ENCODE data around the gene SCAP.

SCAP gene

DNA sequence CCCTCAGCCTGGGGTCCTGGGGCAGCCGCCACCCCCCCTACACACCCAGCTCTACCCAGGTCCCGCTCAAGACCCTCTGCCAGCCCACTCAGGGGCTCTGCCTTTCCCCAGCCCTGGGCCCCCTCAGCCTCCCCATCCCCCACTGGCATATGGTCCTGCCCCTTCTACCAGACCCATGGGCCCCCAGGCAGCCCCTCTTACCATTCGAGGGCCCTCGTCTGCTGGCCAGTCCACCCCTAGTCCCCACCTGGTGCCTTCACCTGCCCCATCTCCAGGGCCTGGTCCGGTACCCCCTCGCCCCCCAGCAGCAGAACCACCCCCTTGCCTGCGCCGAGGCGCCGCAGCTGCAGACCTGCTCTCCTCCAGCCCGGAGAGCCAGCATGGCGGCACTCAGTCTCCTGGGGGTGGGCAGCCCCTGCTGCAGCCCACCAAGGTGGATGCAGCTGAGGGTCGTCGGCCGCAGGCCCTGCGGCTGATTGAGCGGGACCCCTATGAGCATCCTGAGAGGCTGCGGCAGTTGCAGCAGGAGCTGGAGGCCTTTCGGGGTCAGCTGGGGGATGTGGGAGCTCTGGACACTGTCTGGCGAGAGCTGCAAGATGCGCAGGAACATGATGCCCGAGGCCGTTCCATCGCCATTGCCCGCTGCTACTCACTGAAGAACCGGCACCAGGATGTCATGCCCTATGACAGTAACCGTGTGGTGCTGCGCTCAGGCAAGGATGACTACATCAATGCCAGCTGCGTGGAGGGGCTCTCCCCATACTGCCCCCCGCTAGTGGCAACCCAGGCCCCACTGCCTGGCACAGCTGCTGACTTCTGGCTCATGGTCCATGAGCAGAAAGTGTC, 64.7 kb downstream of the SCAP start:
- Mint-ChIP-seq H3K9me3 (no peaks in the 10 kb centered on the region), H3K36me3 (peaks cover 30% of the 10 kb centered on the region)

DNA sequence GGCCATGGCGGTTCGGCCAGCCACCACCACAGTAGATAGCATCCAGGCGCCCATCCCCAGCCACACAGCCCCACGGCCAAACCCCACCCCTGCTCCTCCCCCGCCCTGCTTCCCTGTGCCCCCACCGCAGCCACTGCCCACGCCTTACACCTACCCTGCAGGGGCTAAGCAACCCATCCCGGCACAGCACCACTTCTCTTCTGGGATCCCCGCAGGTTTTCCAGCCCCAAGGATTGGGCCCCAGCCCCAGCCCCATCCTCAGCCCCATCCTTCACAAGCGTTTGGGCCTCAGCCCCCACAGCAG, 65.4 kb downstream of the SCAP start:
- H3K4me1 Mint-ChIP-seq = peaks cover 8% of the 10 kb centered on the region
- peaks cover 26% of the 10 kb centered on the region for H3K36me3 Mint-ChIP-seq
- no peak overlapping the region for H3K4me3 Mint-ChIP-seq
- H3K27me3 Mint-ChIP-seq = no peaks in the 10 kb centered on the region
- no peak overlapping the region for H3K27ac Mint-ChIP-seq
- CTCF ChIA-PET = interaction anchor here (1.8 kb wide), 1 partner anchor 11 kb away, joined by 5 read pairs; no protein-coding TSS in a partner anchor
- H3K9me3 Mint-ChIP-seq = no peaks in the 10 kb centered on the region
- DNase-seq = no peak

More for the DNA sequence above, 64.7 kb downstream of the SCAP start:
- no peaks in the 10 kb centered on the region for H3K27me3 Mint-ChIP-seq
- DNase-seq = no peak
- H3K27ac Mint-ChIP-seq = no peak overlapping the region
- peaks cover 4% of the 10 kb centered on the region for H3K4me1 Mint-ChIP-seq
- CTCF ChIA-PET = no interaction called here
- H3K4me3 Mint-ChIP-seq = no peak overlapping the region

- H3K4me3 Mint-ChIP-seq = no peak overlapping the region
Observed at GRCh38 chr3:47409688-47410416, 65.9 kb downstream of the SCAP start.

GRCh38 chr3:47409284-47409683, 66.5 kb downstream of the SCAP start:
- H3K9me3 Mint-ChIP-seq = no peaks in the 10 kb centered on the region
- H3K36me3 Mint-ChIP-seq = peaks cover 21% of the 10 kb centered on the region
- no peak overlapping the region for H3K27ac Mint-ChIP-seq
- peaks cover 8% of the 10 kb centered on the region for H3K4me1 Mint-ChIP-seq
- H3K4me3 Mint-ChIP-seq = no peak overlapping the region
- DNase-seq = no peak
- no peaks in the 10 kb centered on the region for H3K27me3 Mint-ChIP-seq
- CTCF ChIA-PET = interaction anchor here (1.8 kb wide), 1 partner anchor 12 kb away, joined by 5 read pairs; no protein-coding TSS in a partner anchor

More at GRCh38 chr3:47409688-47410416, 65.9 kb downstream of the SCAP start:
- Mint-ChIP-seq H3K9me3 (no peaks in the 10 kb centered on the region), H3K27ac (peak overlapping the region; percentile 49), H3K36me3 (peaks cover 21% of the 10 kb centered on the region), H3K4me1 (peaks cover 8% of the 10 kb centered on the region), H3K27me3 (no peaks in the 10 kb centered on the region)
- CTCF ChIA-PET = interaction anchor here (1.8 kb wide), 1 partner anchor 11 kb away, joined by 5 read pairs; no protein-coding TSS in a partner anchor
- no peak for DNase-seq

- DNase-seq = no peak
- Mint-ChIP-seq H3K4me1 (peaks cover 8% of the 10 kb centered on the region), H3K9me3 (no peaks in the 10 kb centered on the region), H3K4me3 (no peak overlapping the region), H3K27me3 (no peaks in the 10 kb centered on the region), H3K27ac (no peak overlapping the region), H3K36me3 (peaks cover 21% of the 10 kb centered on the region)
- CTCF ChIA-PET = interaction anchor here (1.8 kb wide), 1 partner anchor 12 kb away, joined by 5 read pairs; no protein-coding TSS in a partner anchor
Observed at GRCh38 chr3:47408839-47409229, 66.9 kb downstream of the SCAP start.

- no peaks in the 10 kb centered on the region for H3K9me3 Mint-ChIP-seq
- no peaks in the 10 kb centered on the region for H3K27me3 Mint-ChIP-seq
- H3K27ac Mint-ChIP-seq = peak overlapping the region; percentile 60
- peaks cover 17% of the 10 kb centered on the region for H3K36me3 Mint-ChIP-seq
- CTCF ChIA-PET = interaction anchor here (0.9 to 1.8 kb wide), 2 partner anchors 12 to 13 kb away, joined by 4 to 5 read pairs; no protein-coding TSS in a partner anchor
- H3K4me1 Mint-ChIP-seq = peaks cover 8% of the 10 kb centered on the region
- DNase-seq = no peak
- no peak overlapping the region for H3K4me3 Mint-ChIP-seq
Observed at GRCh38 chr3:47407896-47408838, 67.6 kb downstream of the SCAP start.

DNA sequence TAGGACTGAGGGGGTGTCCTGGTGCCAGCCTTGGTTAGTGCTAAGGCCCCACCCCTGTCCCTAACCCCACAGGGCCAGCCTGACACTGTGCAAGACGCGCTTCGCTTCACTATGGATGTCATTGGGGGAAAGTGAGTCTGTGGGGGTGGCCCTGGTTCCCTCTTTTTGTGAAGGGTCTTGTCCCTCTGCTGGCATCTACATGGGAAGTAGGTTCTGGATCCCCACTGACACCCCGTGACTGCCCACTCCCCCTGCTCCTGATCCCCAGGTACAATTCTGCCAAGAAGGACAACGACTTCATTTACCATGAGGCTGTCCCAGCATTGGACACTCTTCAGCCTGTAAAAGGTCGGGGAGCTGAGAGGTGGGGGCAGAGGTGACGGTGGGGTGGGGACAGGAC, 68.5 kb downstream of the SCAP start:
- Mint-ChIP-seq H3K27me3 (no peaks in the 10 kb centered on the region), H3K4me3 (no peak overlapping the region), H3K36me3 (peaks cover 14% of the 10 kb centered on the region), H3K4me1 (peaks cover 8% of the 10 kb centered on the region), H3K9me3 (no peaks in the 10 kb centered on the region), H3K27ac (no peak overlapping the region)
- no peak for DNase-seq
- CTCF ChIA-PET = interaction anchor here (0.7 to 0.9 kb wide), 2 partner anchors 13 to 32 kb away, joined by 3 to 4 read pairs; no protein-coding TSS in a partner anchor

DNA sequence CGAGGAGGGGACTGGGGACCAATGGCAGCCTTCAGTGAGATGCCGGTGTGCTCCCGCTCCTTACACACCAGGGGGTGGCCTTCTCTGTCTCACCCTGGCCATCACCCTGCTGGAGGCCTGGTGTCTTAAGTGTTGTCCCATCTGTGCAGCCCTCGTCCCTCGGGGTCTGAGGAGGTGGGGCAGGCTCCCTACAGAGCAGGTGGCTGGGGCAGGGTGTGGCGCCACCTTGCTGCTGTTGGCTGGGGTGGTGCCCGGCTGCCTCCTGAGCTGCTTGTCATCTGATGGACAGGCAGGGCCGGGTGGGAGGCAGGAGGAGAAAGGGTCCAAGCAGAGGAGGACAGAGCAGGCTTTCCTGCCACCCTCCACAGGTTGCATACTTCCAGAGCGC, 69.0 kb downstream of the SCAP start:
- H3K4me3 Mint-ChIP-seq = no peak overlapping the region
- peaks cover 8% of the 10 kb centered on the region for H3K4me1 Mint-ChIP-seq
- no peaks in the 10 kb centered on the region for H3K27me3 Mint-ChIP-seq
- no peak overlapping the region for H3K27ac Mint-ChIP-seq
- CTCF ChIA-PET = interaction anchor here (0.7 to 0.9 kb wide), 2 partner anchors 13 to 33 kb away, joined by 3 to 4 read pairs; no protein-coding TSS in a partner anchor
- DNase-seq = no peak
- peaks cover 14% of the 10 kb centered on the region for H3K36me3 Mint-ChIP-seq
- no peaks in the 10 kb centered on the region for H3K9me3 Mint-ChIP-seq

DNA sequence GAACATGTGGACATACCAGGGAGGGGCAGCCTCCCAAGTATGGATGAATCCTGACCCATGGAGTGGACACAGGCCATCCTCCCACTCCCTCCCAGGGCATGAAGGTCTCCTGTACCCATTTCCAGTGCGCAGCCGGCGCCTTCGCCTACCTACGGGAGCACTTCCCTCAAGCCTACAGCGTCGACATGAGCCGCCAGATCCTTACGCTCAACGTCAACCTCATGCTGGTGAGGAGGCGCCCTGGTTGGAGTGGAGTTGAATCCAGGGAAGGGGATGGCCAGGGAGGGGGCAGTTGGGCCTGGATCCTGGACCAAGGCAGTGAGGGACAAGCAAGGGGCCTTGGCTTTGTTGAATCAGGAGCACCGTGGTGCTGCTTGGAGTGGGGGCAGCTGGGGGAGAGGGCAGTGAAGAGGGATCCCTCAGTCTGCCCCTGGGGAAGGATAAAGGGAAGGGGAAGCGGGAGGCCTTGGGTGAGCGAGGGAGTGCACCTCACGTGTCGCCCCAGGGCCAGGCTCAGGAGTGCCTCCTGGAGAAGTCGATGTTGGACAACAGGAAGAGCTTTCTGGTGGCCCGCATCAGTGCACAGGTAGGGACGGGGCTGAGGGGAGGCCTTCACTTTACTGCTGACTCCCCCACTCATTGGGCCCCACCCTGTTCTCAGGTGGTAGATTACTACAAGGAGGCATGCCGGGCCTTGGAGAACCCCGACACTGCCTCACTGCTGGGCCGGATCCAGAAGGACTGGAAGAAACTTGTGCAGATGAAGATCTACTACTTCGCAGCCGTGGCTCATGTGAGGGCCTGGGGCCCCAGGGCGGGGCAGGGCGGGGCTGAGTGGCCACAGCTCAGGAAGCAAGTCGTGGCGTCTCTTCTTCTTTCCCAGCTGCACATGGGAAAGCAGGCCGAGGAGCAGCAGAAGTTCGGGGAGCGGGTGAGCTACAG, 69.7 kb downstream of the SCAP start:
- Mint-ChIP-seq H3K27me3 (no peaks in the 10 kb centered on the region), H3K36me3 (peaks cover 8% of the 10 kb centered on the region), H3K27ac (no peak overlapping the region), H3K4me3 (no peak overlapping the region), H3K4me1 (peaks cover 8% of the 10 kb centered on the region), H3K9me3 (no peaks in the 10 kb centered on the region)
- no peak for DNase-seq
- CTCF ChIA-PET = interaction anchor here (0.7 kb wide), 1 partner anchor 33 kb away, joined by 3 read pairs; no protein-coding TSS in a partner anchor

- Mint-ChIP-seq H3K36me3 (peaks cover 7% of the 10 kb centered on the region), H3K27ac (no peak overlapping the region), H3K4me3 (no peak overlapping the region), H3K9me3 (no peaks in the 10 kb centered on the region), H3K27me3 (no peaks in the 10 kb centered on the region), H3K4me1 (peaks cover 8% of the 10 kb centered on the region)
- DNase-seq = no peak
- CTCF ChIA-PET = interaction anchor here (1.6 kb wide), 1 partner anchor 16 kb away, joined by 4 read pairs; no protein-coding TSS in a partner anchor
Observed at GRCh38 chr3:47404955-47405790, 70.6 kb downstream of the SCAP start.

- H3K4me1 Mint-ChIP-seq = peaks cover 8% of the 10 kb centered on the region
- CTCF ChIA-PET = interaction anchor here (0.7 to 1.6 kb wide), 2 partner anchors 16 to 17 kb away, joined by 3 to 4 read pairs; no protein-coding TSS in a partner anchor
- DNase-seq = no peak
- H3K36me3 Mint-ChIP-seq = peaks cover 7% of the 10 kb centered on the region
- no peaks in the 10 kb centered on the region for H3K27me3 Mint-ChIP-seq
- H3K4me3 Mint-ChIP-seq = no peak overlapping the region
- no peak overlapping the region for H3K27ac Mint-ChIP-seq
- no peaks in the 10 kb centered on the region for H3K9me3 Mint-ChIP-seq
Observed at GRCh38 chr3:47404431-47404876, 71.3 kb downstream of the SCAP start.
